A673 (cell line): Measurements from ENCODE around the gene RNF40. TPM values are rescaled to one million over a fixed set of nuclear protein-coding genes. Genes with fewer than 3 reads are reported as not detected.

ENCODE experiments used
- BruUV-seq: library from RNA; stranded (reverse); fragments of 400-500 nt; replicated peaks from 2 replicates; lab custom pipeline; 2021; lab: Mats Ljungman, UMichigan
- CTCF ChIA-PET: fragments of 300-600 bp; sonication (Branson Sonifier 250); formaldehyde crosslinking; loops from one replicate; lab custom pipeline; 2022; ENCODE audit warnings: antibody characterized with exemption; lab: Charles Lee
- POLR2A ChIA-PET: fragments of 300-600 bp; sonication (Branson Sonifier 250); formaldehyde crosslinking; loops from one replicate; lab custom pipeline; 2022; ENCODE audit warnings: antibody characterized with exemption; ENCODE audit not compliant: low non-redundant PET; lab: Charles Lee
- DNase-seq: peaks from one replicate; pipeline ENCODE4 v3.0.0-alpha.2; 2015; ENCODE audit warnings: low spot score
- H3K27ac ChIP-seq: fragments of 200-600 bp; sonication (generic); 2 replicates; pipeline ENCODE4 v1.5.1; 2016; ENCODE audit warnings: mixed run types, low read depth, mild to moderate bottlenecking, mixed read lengths, antibody characterized with exemption, low read length; ENCODE audit not compliant: poor library complexity, severe bottlenecking
- H3K27me3 ChIP-seq: fragments of 200-600 bp; sonication (generic); replicated peaks from 2 replicates; pipeline ENCODE4 v1.6.1; 2017; ENCODE audit warnings: mixed run types, low read depth, mild to moderate bottlenecking, mixed read lengths, antibody characterized with exemption, low read length; ENCODE audit not compliant: insufficient read depth, poor library complexity
- H3K36me3 ChIP-seq: fragments of 200-600 bp; sonication (generic); 2 replicates; pipeline ENCODE4 v1.6.1; 2016; ENCODE audit warnings: mixed run types, mild to moderate bottlenecking, mixed read lengths, antibody characterized with exemption, low read length; ENCODE audit not compliant: insufficient read depth, poor library complexity, severe bottlenecking
- H3K4me1 ChIP-seq: fragments of 200-600 bp; sonication (generic); 2 replicates; pipeline ENCODE4 v1.6.1; 2017; ENCODE audit warnings: mixed run types, mild to moderate bottlenecking, mixed read lengths, antibody characterized with exemption, low read length; ENCODE audit not compliant: insufficient read depth, poor library complexity, severe bottlenecking
- H3K4me3 ChIP-seq: fragments of 200-600 bp; sonication (generic); 2 replicates; pipeline ENCODE4 v1.5.1; 2016; ENCODE audit warnings: low read depth, mixed run types, mild to moderate bottlenecking, mixed read lengths, low read length; ENCODE audit not compliant: poor library complexity, severe bottlenecking
- H3K9me3 ChIP-seq: fragments of 200-600 bp; sonication (generic); 2 replicates; pipeline ENCODE4 v1.6.1; 2016; ENCODE audit warnings: mixed run types, low read depth, mild to moderate bottlenecking, mixed read lengths, antibody characterized with exemption, low read length; ENCODE audit not compliant: poor library complexity, severe bottlenecking
- CTCF ChIP-seq: fragments of 300-800, 200-600 bp; sonication (generic); conservative IDR thresholded peaks from 2 replicates; pipeline ENCODE4 v1.5.1; 2017; ENCODE audit warnings: low read depth, mild to moderate bottlenecking, antibody characterized with exemption, low read length, moderate library complexity, mixed read lengths
- EZH2 ChIP-seq: fragments of 200-600 bp; sonication (generic); IDR thresholded peaks from 2 replicates; pipeline ENCODE4 v1.6.1; 2017; ENCODE audit warnings: borderline replicate concordance, low read depth, mild to moderate bottlenecking, mixed read lengths, antibody characterized with exemption, low read length; ENCODE audit not compliant: poor library complexity, severe bottlenecking
- intact Hi-C: fragments of 100-400 bp; cut with micrococcal nuclease; formaldehyde crosslinking; loops from one replicate; pipeline ENCODE4 v1.10.0; 2022; ENCODE audit not compliant: unreplicated experiment
- total RNA-seq: library from RNA; stranded (reverse); gene quantifications from 2 replicates; pipeline ENCODE4 v1.2.3, GENCODE V29; 2021

Gene RNF40
- total RNA-seq, 1 experiment from 2014 or later = 132 TPM

- H3K36me3 ChIP-seq = peaks cover 71% of the 10 kb centered on the region
- no TSS peak for BruUV-seq
- TF ChIP-seq EZH2 (no peak), CTCF (no peak)
- H3K4me1 ChIP-seq = no peaks in the 10 kb centered on the region
- ChIA-PET POLR2A (no interaction called here), CTCF (no interaction called here)
- intact Hi-C loops = no loop called here
- H3K27ac ChIP-seq = no peak overlapping the region
- no peaks in the 10 kb centered on the region for H3K9me3 ChIP-seq
- no peaks in the 10 kb centered on the region for H3K27me3 ChIP-seq
- no peak overlapping the region for H3K4me3 ChIP-seq
- DNase-seq = no peak
These were observed 33.0 kb upstream of the RNF40 start for GRCh38 chr16:30728899-30729672.

GRCh38 chr16:30731411-30731810 lies 30.7 kb upstream of the RNF40 start:
- POLR2A ChIA-PET = no interaction called here
- H3K36me3 ChIP-seq = peaks cover 73% of the 10 kb centered on the region
- no peak overlapping the region for H3K27ac ChIP-seq
- TF ChIP-seq EZH2 = no peak
- no peak for TF ChIP-seq CTCF
- no TSS peak for BruUV-seq
- intact Hi-C loops = no loop called here
- H3K4me3 ChIP-seq = no peak overlapping the region
- DNase-seq = no peak
- CTCF ChIA-PET = no interaction called here
- H3K9me3 ChIP-seq = no peaks in the 10 kb centered on the region
- no peaks in the 10 kb centered on the region for H3K27me3 ChIP-seq
- no peaks in the 10 kb centered on the region for H3K4me1 ChIP-seq

GRCh38 chr16:30736995-30737793 lies 24.9 kb upstream of the RNF40 start:
- POLR2A ChIA-PET = no interaction called here
- H3K4me3 ChIP-seq = no peak overlapping the region
- no peak for DNase-seq
- BruUV-seq = no TSS peak
- no peaks in the 10 kb centered on the region for H3K27me3 ChIP-seq
- no peak overlapping the region for H3K27ac ChIP-seq
- intact Hi-C loops = no loop called here
- H3K9me3 ChIP-seq = no peaks in the 10 kb centered on the region
- TF ChIP-seq CTCF (no peak), EZH2 (no peak)
- CTCF ChIA-PET = no interaction called here
- peaks cover 81% of the 10 kb centered on the region for H3K36me3 ChIP-seq
- H3K4me1 ChIP-seq = no peaks in the 10 kb centered on the region
